Nephron (organoid): ENCODE data around the gene BMPR1A.

ENCODE experiments used
- H3K27ac Mint-ChIP-seq, 3 experiments: 2 replicates each; pipeline ENCODE4 v1.8.0; 2020; ENCODE audit warnings: mixed read lengths in 3 of 3, mild to moderate bottlenecking in 2 of 3, moderate library complexity in 1 of 3
- H3K27me3 Mint-ChIP-seq: 2 replicates; pipeline ENCODE4 v1.8.0; 2021; ENCODE audit warnings: low read depth, mild to moderate bottlenecking, moderate library complexity, mixed read lengths
- H3K36me3 Mint-ChIP-seq: 2 replicates; pipeline ENCODE4 v1.8.0; 2020; ENCODE audit warnings: low read depth, mixed read lengths
- H3K4me1 Mint-ChIP-seq: 2 replicates; pipeline ENCODE4 v1.8.0; 2020; ENCODE audit warnings: mixed read lengths
- H3K4me3 Mint-ChIP-seq, 3 experiments: 2 replicates each; pipeline ENCODE4 v1.8.0; 2020; ENCODE audit warnings: mild to moderate bottlenecking in 3 of 3, mixed read lengths in 3 of 3, moderate library complexity in 2 of 3
- H3K9me3 Mint-ChIP-seq: 2 replicates; pipeline ENCODE4 v1.8.0; 2020; ENCODE audit warnings: mixed read lengths
- CTCF ChIP-seq, 3 experiments: fragments of 200-600 bp; sonication (generic); IDR thresholded peaks; one replicate each; pipeline ENCODE4 v1.5.0; 2021; ENCODE audit warnings: antibody characterized with exemption in 3 of 3; ENCODE audit not compliant: unreplicated experiment in 3 of 3

The BMPR1A gene

GRCh38 chr10:86747796-86748581 lies 8.4 kb upstream of the BMPR1A start:
- H3K27ac Mint-ChIP-seq, result no peak overlapping the region
- H3K36me3 Mint-ChIP-seq, result peaks cover 11% of the 10 kb centered on the region
- peaks cover 16% of the 10 kb centered on the region for H3K4me1 Mint-ChIP-seq
- no peaks in the 10 kb centered on the region for H3K9me3 Mint-ChIP-seq
- no peak overlapping the region for H3K4me3 Mint-ChIP-seq
- no peak for TF ChIP-seq CTCF (IDR thresholded peaks at IDR 0.05; ENCODE audit: unreplicated experiment in 3 of 3)
- no peaks in the 10 kb centered on the region for H3K27me3 Mint-ChIP-seq

GRCh38 chr10:86749854-86750253 lies 6.6 kb upstream of the BMPR1A start:
- no peaks in the 10 kb centered on the region for H3K9me3 Mint-ChIP-seq
- no peak overlapping the region for H3K4me3 Mint-ChIP-seq
- H3K27me3 Mint-ChIP-seq, result no peaks in the 10 kb centered on the region
- H3K36me3 Mint-ChIP-seq, result peaks cover 11% of the 10 kb centered on the region
- TF ChIP-seq CTCF (IDR thresholded peaks at IDR 0.05; ENCODE audit: unreplicated experiment in 3 of 3), result no peak
- H3K27ac Mint-ChIP-seq, result no peak overlapping the region
- H3K4me1 Mint-ChIP-seq, result peaks cover 34% of the 10 kb centered on the region

GRCh38 chr10:86751477-86751876 lies 4.9 kb upstream of the BMPR1A start:
- Mint-ChIP-seq H3K27ac (no peak overlapping the region), H3K4me1 (peaks cover 41% of the 10 kb centered on the region), H3K36me3 (peaks cover 11% of the 10 kb centered on the region), H3K9me3 (no peaks in the 10 kb centered on the region), H3K4me3 (no peak overlapping the region), H3K27me3 (no peaks in the 10 kb centered on the region)
- TF ChIP-seq CTCF (IDR thresholded peaks at IDR 0.05; ENCODE audit: unreplicated experiment in 3 of 3), result no peak

DNA sequence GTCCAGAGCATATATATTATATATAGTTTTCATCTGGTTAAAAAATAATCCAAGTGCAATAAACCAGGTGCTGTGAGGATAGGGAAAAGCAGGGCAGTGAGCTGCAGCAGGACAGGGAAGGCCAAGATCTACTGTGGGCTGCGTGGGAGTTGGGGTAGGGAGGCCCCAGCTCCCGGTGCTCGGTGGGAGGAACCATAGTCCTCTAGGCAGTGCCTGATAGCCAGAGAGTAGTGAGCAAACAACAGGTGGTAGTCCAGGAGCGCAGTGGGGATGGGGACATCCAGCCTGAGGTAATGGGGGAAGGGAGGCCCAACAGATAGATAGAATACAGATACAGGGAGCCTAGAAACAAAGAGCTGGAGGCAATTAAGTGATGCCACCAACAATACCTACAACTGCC lies 4.1 kb upstream of the BMPR1A start:
- H3K9me3 Mint-ChIP-seq, result no peaks in the 10 kb centered on the region
- H3K27me3 Mint-ChIP-seq, result no peaks in the 10 kb centered on the region
- H3K4me3 Mint-ChIP-seq, result peak overlapping the region; percentile 42 to 66 (median 47)
- peaks cover 41% of the 10 kb centered on the region for H3K4me1 Mint-ChIP-seq
- no peak for TF ChIP-seq CTCF (IDR thresholded peaks at IDR 0.05; ENCODE audit: unreplicated experiment in 3 of 3)
- H3K36me3 Mint-ChIP-seq, result peaks cover 11% of the 10 kb centered on the region
- H3K27ac Mint-ChIP-seq, result peak overlapping the region; percentile 78 to 98 (median 97)

- H3K36me3 Mint-ChIP-seq, result peaks cover 11% of the 10 kb centered on the region
- H3K9me3 Mint-ChIP-seq, result no peaks in the 10 kb centered on the region
- H3K4me1 Mint-ChIP-seq, result peaks cover 36% of the 10 kb centered on the region
- H3K27me3 Mint-ChIP-seq, result no peaks in the 10 kb centered on the region
- no peak for TF ChIP-seq CTCF (IDR thresholded peaks at IDR 0.05; ENCODE audit: unreplicated experiment in 3 of 3)
- H3K27ac Mint-ChIP-seq, result peak overlapping the region; percentile 78 to 98 (median 97)
- peak overlapping the region; percentile 42 to 66 (median 47) for H3K4me3 Mint-ChIP-seq
Measured at GRCh38 chr10:86753051-86753450, 3.4 kb upstream of the BMPR1A start.
